HG02840 (cell line): Measurements from ENCODE around the gene SYNPO.

Experiments
- ATAC-seq: cut with Tn5 transposase; IDR thresholded peaks from one replicate; pipeline ENCODE4 v1.9.1; 2021; ENCODE audit warnings: mild to moderate bottlenecking, moderate library complexity, moderate number of reproducible peaks; ENCODE audit not compliant: unreplicated experiment, low FRiP score

SYNPO gene

GRCh38 chr5:150672237-150672883 lies 31.9 kb downstream of the SYNPO start:
- ATAC-seq, result no peak

- no peak for ATAC-seq
Measured at GRCh38 chr5:150672884-150673275, 32.4 kb downstream of the SYNPO start.

DNA sequence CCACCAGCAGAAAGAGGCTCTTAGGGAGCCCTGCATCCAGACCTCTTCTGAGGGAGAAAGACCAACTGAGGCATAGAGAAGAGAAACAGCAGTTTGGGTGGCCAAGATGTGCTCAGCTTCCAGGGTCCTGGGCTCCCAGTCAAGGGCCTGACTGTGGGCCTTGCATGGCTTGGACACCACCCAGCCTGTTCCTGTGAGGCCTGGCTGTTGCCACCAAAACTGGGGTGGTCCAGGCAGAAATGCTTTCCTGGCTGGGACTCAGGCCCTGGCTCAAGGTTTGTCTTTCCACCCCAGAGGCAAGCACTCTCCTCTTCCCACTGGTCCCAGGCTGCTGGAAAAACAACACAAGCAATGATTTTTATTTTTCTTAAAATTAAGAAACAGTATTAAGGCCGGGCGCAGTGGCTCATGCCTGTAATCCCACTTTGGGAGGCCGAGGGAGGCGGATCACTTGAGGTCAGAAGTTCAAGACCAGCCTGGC lies 33.9 kb downstream of the SYNPO start:
- ATAC-seq, result no peak

DNA sequence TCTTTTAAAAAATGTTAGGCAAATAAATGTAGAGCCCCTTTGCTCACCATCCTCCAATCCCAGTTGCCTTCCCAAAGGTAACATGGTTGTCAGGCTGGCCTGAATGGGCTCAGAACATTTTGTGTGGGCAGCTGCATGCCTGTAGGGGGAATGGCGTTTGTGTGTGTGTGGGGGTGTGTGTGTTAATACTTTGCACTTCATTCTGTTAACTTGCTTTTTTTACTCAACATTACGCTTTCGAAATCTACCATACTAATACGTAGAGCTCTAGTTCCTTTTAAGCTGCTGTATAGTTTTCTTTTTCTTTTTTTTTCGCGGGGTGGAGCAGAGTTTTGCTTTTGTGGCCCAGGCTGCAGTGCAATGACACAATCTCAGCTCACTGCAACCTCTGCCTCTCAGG lies 34.6 kb downstream of the SYNPO start:
- no peak for ATAC-seq

- no peak for ATAC-seq
Measured at GRCh38 chr5:150676578-150676977, 36.1 kb downstream of the SYNPO start.

DNA sequence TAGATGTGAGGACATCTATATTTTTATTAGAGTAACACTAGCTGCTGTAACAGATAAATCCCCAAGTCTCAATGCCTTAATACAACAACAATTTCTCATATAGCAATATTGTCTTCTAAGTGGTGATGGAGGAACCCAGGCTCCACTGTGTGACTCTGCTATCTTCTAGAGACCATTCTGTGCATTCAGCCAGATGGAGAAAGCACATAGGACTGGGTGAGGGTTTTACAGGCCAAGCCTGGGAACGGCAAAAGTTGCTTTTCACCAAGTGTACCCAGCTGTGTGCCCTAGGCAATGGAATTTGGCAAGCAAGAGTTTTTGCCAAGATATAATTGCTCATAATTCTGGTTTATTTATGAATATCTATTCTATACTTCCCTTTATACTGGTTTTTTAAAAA lies 48.7 kb downstream of the SYNPO start:
- ATAC-seq, result no peak

GRCh38 chr5:150690760-150691159 lies 50.3 kb downstream of the SYNPO start:
- no peak for ATAC-seq

GRCh38 chr5:150692276-150692675 lies 51.8 kb downstream of the SYNPO start:
- ATAC-seq, result no peak

DNA sequence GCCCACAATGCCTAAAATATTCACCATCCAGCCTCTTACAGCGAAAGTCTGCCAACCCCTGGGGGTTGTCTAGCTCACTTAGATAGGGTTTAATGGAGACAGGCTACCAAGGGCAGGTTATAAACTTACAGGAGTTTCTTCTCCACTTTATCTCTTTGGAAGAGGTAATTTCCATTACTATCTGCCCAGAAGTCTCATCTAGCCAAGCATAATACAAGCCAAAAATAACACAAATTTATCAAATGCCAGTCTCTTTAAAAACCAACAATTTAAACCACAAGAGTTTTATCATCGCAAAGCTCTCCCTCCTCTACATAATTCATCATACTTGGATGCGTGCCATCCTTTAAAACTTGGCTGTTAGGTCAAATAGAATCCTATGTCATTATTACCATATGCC lies 54.2 kb downstream of the SYNPO start:
- no peak for ATAC-seq

DNA sequence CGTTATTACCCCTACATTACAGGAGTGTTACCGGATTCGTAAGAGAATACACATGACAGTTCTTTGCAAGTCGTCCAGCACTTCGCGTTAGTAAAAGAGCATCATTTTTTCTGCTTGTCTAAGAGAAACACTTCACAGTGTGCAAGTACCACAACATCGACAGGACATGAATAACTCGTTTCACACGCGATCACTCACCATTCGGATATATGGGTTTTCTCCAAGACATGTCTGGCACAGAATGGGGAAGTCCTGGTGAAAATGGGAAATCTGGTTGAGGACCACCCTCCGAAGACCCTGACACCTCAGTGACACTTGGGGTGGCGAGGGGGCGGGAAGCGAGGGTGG lies 59.8 kb downstream of the SYNPO start:
- no peak for ATAC-seq

- ATAC-seq, result peak; percentile 97
Measured at GRCh38 chr5:150700594-150701377, 60.3 kb downstream of the SYNPO start, which contains the start of gene RBM22. Gene RBM22 (minus strand): TSS chr5:150701062. CDS start chr5:150700985, 77 bp downstream.

- no peak for ATAC-seq
Measured at GRCh38 chr5:150703762-150704161, 63.3 kb downstream of the SYNPO start.

DNA sequence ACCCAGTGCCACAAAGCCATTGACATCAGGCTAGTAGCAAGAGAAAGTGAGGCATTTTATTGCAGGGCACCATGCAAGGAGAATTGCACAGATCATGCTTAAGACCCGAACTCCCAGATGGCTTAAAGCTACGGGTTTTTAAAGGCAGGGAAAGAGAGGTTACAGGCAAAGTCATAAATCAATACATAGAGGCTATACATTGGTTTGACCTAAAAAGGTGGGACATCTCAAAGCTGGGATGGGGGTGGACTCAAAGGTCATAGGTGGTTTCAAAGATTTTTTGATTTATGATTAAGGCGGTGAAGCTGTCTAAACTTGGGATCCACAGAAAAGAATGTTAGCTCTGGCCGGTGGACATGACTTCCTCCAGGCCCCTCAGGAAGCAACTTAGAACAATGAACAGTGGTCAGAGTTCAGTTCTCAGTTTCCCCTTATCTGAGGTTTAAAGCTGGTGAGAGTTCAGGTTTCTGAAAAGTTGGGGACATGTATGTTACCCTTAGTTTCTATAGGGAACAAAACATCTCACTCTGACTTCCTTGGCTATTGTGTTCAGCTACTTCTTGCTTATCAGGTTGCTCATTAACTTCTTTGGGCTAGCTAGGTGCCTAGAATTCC lies 66.4 kb downstream of the SYNPO start:
- no peak for ATAC-seq
